Fibroblast of peridontal ligament (primary cell): Measurements from ENCODE around the gene POLDIP2.
"Not testable (repeated sequence)": the region's sequence is repeated elsewhere in the genome, so short reads cannot be mapped to it uniquely, and the experiment has no call there.

ENCODE experiments used
- DNase-seq: peaks from one replicate; pipeline ENCODE4 v3.0.0-alpha.2; 2010; ENCODE audit errors: extremely low read depth

The POLDIP2 gene

GRCh38 chr17:28366605-28367004 lies 9.3 kb upstream of the POLDIP2 start:
- no peak for DNase-seq

DNA sequence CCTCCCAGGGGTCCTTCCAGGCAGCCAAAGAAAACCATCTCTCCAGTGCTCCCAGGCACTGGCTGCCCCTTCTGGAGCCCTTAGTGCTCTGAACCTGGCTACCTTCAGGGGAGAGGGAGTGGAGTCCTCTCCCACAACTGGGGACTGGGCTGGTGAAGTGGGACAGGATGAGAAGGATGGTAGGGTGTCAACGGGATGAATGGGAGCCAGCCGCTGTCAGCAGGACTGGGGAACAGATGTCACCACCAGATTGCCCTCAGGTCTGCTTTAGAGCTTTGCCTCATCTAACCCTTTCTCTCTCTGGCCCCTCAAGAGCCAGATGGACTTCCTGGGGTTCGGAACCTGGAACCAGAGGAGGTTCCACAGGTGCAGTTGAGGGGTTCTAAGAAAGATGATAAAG lies 8.2 kb upstream of the POLDIP2 start:
- no peak for DNase-seq

- no peak for DNase-seq
Observed at GRCh38 chr17:28364665-28365363, 7.5 kb upstream of the POLDIP2 start, which contains the start of gene SEBOX. Gene SEBOX, minus strand, starts transcription at chr17:28365199. Its CDS starts 48 bp downstream, at chr17:28365151.

GRCh38 chr17:28363776-28364650 lies 6.7 kb upstream of the POLDIP2 start:
- DNase-seq = no peak

- no peak for DNase-seq
Observed at GRCh38 chr17:28363186-28363585, 5.9 kb upstream of the POLDIP2 start.

DNA sequence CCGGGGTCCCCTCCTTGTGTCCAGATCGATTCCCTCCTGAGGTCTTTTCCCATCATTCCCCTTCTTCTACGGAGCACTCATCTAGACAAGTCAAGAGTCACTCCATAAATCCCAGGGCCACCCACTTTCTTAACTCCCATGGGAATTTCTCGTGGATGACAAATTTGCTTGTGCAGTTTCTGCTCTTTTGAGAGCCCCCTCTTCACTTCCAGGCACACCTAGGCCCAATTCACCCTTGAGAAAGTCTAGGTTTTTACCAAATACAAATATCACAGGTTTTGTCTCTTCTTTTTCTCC lies 522 bp upstream of the POLDIP2 start:
- DNase-seq = peak; percentile 26

GRCh38 chr17:28350271-28350670 lies 7.1 kb downstream of the POLDIP2 start:
- DNase-seq = no peak

DNA sequence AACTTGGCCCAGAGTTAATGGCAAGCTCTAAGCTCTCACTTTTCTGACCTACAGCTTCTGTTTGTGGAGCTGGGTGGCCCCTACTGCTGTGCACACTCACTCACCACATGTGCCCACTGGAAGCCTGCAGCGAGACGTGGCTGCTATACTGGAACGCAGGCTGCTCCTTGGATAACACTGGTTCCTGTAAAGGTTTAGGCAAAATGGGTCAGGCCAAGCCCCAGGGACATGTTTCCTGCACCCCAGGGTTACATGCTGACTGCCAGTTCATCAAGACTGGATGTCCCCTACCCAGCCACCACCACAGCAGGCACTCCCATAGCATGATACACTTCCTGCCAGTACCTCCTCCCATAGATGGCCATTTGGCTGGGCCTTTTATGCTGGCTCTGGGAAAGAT lies 8.3 kb downstream of the POLDIP2 start:
- no peak for DNase-seq

DNA sequence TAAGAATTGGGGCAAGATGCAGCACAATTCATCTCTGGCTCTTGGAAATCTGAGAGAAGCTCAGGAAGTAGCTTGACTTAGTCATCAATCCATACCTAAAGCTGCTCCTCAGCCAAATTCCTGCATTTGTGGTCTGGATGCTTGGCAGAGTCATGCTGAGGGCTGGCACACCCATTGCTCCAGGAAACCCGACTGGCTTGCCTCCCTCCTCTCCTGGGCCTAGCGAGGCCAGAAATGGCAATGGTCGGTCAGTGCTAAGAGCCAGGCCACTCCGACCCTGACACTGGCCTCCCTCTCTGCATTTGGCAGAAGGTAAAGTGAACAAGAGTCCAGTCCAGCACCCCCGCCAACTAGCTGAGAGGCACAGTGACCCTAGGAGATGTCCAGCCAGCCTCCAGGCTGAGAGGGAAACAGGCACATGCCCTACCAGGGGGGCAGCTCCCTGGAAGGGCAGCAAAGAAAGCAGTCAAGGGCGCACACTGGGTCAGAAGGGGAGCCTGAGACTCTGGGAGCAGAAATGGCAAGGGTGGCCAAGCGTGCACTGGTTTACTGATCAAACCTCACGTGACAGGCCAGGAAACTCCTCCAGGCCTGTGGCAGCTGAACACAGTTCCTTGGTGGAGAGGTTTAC lies 10.0 kb downstream of the POLDIP2 start:
- peak; percentile 94 for DNase-seq

GRCh38 chr17:28346746-28347246 lies 10.5 kb downstream of the POLDIP2 start:
- no peak for DNase-seq

- DNase-seq = no peak
Observed at GRCh38 chr17:28346199-28346580, 11.1 kb downstream of the POLDIP2 start.

DNA sequence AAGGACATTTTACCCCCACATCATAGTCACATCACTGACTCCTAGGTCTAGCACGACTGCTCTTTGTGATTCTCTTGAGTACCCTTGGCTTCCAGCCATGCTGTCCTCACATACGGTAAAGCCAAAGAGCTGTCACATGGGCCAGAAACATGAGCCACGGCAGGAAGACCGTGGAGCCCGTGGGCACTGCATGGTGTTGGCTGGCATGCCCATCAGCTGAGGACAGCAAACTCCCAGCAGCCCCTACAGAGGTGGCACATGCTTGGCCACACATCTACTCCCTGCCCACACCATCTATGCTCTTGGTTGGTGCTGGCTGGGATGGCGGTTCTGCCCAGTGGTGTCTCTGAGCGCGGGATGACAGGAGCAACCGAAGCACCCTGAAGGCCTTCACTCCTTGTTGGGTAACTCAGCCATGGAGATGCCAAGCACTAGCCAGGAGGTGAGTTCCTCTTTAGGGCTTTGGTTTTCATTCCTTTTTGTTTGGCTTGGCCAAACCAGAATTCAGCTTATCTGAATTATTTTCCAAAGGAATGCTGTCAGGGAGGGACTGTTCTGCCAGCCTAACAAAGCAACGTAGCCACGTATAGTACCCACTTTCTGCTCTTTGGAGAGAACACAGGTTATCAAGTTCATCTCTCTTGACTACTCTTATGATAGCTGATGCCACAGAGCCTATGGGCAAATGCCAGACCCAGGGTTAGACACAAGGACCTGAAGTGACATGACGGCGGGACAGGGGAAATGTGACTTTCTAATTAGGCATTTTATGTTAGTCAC lies 11.7 kb downstream of the POLDIP2 start:
- no peak for DNase-seq

- DNase-seq = no peak
Observed at GRCh38 chr17:28344435-28344901, 12.9 kb downstream of the POLDIP2 start.

DNA sequence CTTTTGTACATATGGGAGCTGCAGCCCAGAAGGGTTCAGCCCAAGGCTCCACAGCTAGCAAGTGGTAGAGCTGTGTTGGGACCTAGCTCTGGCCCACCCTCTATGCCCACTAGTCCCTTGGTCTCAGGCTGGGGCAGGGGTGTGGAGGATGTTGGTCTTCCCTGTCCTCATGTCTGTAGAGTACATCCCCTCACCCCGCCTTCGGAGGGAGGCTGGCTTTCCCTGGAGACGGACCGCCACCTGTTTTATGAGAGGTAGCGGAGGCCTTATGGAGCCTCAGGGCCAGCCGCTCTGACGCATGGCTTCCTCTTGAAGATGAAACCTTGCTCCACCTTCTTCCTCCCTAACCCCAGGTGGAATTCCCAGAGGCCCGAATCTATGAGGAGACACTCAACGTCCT lies 13.3 kb downstream of the POLDIP2 start:
- DNase-seq = no peak

- DNase-seq = no peak
Observed at GRCh38 chr17:28343491-28343932, 13.8 kb downstream of the POLDIP2 start.

- no peak for DNase-seq
Observed at GRCh38 chr17:28342313-28342712, 15.0 kb downstream of the POLDIP2 start.

DNA sequence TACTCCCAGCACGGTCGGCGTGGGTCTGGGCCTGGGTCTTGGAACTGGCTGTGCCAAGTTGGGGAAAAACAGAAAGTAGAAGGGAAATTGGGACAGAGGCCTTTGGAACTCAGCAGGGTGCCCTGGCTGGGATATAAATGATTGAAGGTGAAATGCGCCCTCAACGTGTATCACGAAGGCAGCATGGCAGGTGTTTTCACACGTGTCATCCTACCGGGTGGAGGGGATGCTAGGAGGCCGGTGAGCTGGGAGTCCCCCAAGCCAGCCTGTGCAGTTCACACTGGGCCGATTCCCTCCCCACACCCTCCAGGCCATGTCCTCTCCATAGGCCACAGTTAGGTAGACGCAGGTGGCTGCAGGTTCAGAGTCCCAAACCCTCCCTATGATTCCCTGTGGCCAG lies 15.8 kb downstream of the POLDIP2 start:
- DNase-seq = no peak

DNA sequence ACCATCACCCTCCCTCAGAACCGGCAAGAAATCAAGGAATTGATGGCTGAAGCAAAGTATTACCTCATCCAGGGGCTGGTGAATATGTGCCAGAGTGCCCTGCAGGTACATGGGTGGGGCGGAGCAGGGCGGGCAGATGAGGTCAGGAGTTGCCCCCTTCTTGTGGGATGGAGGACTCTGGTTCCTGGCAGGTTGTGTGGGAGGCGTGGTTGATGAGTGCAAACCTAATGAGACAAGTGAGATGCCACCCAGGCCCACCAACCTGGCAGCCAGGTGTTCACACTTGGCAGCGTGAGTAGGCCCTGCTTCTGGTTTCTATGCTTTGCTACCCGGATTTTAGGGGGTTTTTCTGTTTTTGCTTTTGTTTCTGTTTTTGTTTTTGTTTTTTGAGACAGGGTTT lies 17.0 kb downstream of the POLDIP2 start:
- DNase-seq = no peak

GRCh38 chr17:28339431-28339830 lies 17.9 kb downstream of the POLDIP2 start:
- no peak for DNase-seq

DNA sequence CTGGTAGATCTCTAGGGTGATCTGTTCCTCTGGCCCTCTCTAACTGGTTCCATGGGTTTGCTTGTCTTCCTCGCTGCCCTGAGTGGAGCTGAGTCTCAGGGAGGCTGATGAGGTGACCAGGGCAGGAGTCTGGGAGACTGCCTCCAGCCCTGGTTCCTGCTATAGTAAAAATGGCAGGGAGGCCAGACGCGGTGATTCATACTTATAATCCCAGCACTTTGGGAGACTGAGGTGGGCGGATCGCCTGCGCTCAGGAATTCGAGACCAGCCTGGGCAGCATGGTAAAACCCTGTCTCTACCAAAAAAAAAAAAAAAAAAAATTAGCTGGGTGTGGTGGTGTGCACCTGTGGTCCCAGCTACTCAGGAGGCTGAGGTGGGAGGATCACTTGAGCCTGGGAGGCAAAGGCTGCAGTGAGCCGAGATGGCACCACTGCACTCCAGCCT lies 18.5 kb downstream of the POLDIP2 start:
- DNase-seq = not testable (repeated sequence)

DNA sequence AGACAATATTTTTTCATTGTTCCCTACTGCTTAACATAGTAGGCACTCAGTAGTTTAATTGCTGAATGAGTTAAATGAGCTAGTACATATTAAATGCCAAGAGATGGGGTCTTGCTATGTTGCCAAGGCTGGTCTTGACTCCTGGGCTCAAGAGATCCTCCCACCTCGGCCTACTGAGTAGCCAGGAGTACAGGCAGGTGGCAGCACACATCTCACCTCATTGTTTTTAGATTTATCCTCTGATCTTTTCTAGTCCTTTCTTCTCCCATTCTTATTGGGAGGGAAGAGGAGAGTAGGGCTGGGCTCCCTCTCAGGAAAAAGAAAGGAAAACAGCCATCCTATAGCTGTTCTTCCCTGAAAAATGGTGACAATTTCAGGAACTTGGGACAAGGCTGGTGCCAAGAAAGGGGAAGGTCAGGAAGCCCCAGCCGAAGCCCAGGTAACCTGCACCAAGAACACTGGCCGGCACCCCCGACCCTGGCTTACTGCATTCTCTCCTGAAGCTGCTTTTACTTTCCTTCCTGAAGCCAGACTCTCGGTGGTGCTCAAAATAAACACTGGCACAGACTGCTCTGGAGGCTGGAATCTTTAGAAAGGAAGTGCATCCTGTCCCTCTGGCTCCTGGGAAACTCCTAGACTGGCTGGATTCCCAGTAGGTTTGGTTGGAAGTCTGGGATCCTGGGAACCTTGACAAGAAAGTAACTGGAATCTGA lies 19.1 kb downstream of the POLDIP2 start:
- peak; percentile 59 for DNase-seq
